CD8-positive, alpha-beta memory T cell (primary cell): ENCODE measurements around the gene LPIN3. TPM values are rescaled to one million over a fixed set of nuclear protein-coding genes. Genes with fewer than 3 reads are reported as not detected.

ENCODE experiments used
- CTCF ChIA-PET: fragments of 350-600 bp; sonication (Branson Sonifier 250); formaldehyde crosslinking; loops from one replicate; lab custom pipeline; 2021; ENCODE audit warnings: antibody characterized with exemption; lab: Charles Lee
- POLR2A ChIA-PET: fragments of 350-600 bp; sonication (Branson Sonifier 250); formaldehyde crosslinking; loops from one replicate; lab custom pipeline; 2021; ENCODE audit warnings: antibody characterized with exemption; lab: Charles Lee
- DNase-seq, 5 donors: peaks; one replicate each; pipeline versions ENCODE4 v3.0.0 to v3.0.0-alpha.2; 2020 to 2022; ENCODE audit warnings: mixed read lengths in 1 of 5
- H3K27ac ChIP-seq: one replicate; pipeline ENCODE4 v1.7.0; 2013; ENCODE audit warnings: low read depth, mild to moderate bottlenecking, low read length, moderate library complexity
- H3K27me3 ChIP-seq: 2 replicates; pipeline ENCODE4 v1.7.0; 2013; ENCODE audit warnings: low read length, mild to moderate bottlenecking; ENCODE audit not compliant: insufficient read depth, poor library complexity, severe bottlenecking
- H3K36me3 ChIP-seq: 2 replicates; pipeline ENCODE4 v1.7.0; 2013; ENCODE audit warnings: mild to moderate bottlenecking, low read length, moderate library complexity; ENCODE audit not compliant: insufficient read depth
- H3K4me1 ChIP-seq: 2 replicates; pipeline ENCODE4 v1.7.0; 2013; ENCODE audit warnings: mild to moderate bottlenecking, low read length, moderate library complexity; ENCODE audit not compliant: insufficient read depth
- H3K4me3 ChIP-seq: 2 replicates; pipeline ENCODE4 v1.7.0; 2013; ENCODE audit warnings: mild to moderate bottlenecking, low read length
- H3K9me3 ChIP-seq: 2 replicates; pipeline ENCODE4 v1.7.0; 2013; ENCODE audit warnings: mild to moderate bottlenecking, low read length
- H3K27ac Mint-ChIP-seq, 8 donors: one replicate each; pipeline ENCODE4 v1.8.0; 2020 to 2021; ENCODE audit warnings: mixed read lengths in 8 of 8, mild to moderate bottlenecking in 6 of 8, inconsistent platforms in 3 of 8, moderate library complexity in 3 of 8
- H3K27me3 Mint-ChIP-seq, 2 donors: one replicate each; pipeline ENCODE4 v1.8.0; 2020 to 2021; ENCODE audit warnings: mixed read lengths in 2 of 2, mild to moderate bottlenecking in 1 of 2, moderate library complexity in 1 of 2
- H3K36me3 Mint-ChIP-seq, 3 donors: one replicate each; pipeline ENCODE4 v1.8.0; 2020 to 2021; ENCODE audit warnings: mixed read lengths in 3 of 3, inconsistent platforms in 1 of 3, mild to moderate bottlenecking in 1 of 3
- H3K4me1 Mint-ChIP-seq, 3 donors: one replicate each; pipeline ENCODE4 v1.8.0; 2020 to 2021; ENCODE audit warnings: mixed read lengths in 3 of 3, inconsistent platforms in 1 of 3, mild to moderate bottlenecking in 1 of 3
- H3K4me3 Mint-ChIP-seq, 7 donors: one replicate each; pipeline ENCODE4 v1.8.0; 2020 to 2021; ENCODE audit warnings: mixed read lengths in 7 of 7, mild to moderate bottlenecking in 6 of 7, moderate library complexity in 4 of 7, inconsistent platforms in 2 of 7
- H3K9me3 Mint-ChIP-seq, 5 donors: one replicate each; pipeline ENCODE4 v1.8.0; 2020 to 2022; ENCODE audit warnings: mixed read lengths in 5 of 5, mild to moderate bottlenecking in 3 of 5, moderate library complexity in 2 of 5, inconsistent platforms in 1 of 5
- polyA plus RNA-seq: library from polyadenylated mRNA; unstranded; fragments of 300-500 nt; fragmentation: Illumina TruSeq; gene quantifications from one replicate; pipeline ENCODE4 v1.2.3, GENCODE V29; 2021
- total RNA-seq, 2 experiments: library from RNA; stranded (reverse); gene quantifications; one replicate each; pipeline ENCODE4 v1.2.3, GENCODE V29; 2021

LPIN3 gene
- total and polyA plus RNA-seq, 3 experiments from 2014 or later = 0.46 to 0.53 TPM; not detected in 1

DNA sequence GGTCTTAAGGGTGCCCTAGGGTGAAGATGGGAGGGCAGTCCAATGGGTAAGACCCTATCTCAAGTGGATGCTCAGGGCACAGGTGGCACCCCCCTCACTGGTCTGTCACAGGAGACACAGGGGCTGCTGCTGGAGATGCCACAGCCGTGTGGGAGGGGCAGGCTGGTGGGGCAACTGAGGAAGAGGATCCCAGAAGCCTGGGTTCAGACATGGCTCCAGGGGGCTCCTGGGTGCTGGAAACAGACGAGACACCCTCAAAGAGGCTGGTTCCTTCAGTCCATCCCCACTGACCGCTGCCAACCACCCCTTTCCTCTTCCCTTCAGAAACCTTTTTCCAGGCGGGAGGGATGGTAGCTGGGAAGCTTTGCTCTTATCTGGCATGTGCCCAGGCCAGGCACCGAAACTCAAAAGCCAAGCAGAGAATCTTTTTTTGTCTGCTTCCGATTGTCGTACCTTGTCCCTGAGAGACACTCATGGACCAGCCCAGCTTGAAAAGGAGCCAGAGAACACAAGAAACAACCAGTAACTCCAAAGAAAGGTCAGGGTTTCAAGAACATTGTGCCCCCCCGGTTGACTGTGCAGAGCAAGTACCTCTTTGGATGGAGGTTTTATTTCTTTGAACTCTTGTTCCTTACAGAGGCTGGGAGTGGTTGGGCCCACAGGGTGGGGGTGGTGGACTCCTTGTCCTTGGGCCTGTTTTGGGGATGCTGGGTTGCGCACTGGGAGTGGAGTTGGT is 54.5 kb downstream of the LPIN3 start:
- Histone ChIP-seq H3K27me3 (no peaks in the 10 kb centered on the region), H3K4me3 (no peak overlapping the region), H3K36me3 (no peaks in the 10 kb centered on the region), H3K27ac (no peak overlapping the region), H3K4me1 (no peaks in the 10 kb centered on the region), H3K9me3 (no peaks in the 10 kb centered on the region)
- Mint-ChIP-seq H3K9me3 (no peaks in the 10 kb centered on the region), H3K4me3 (no peak overlapping the region), H3K4me1 (no peaks in the 10 kb centered on the region), H3K27ac (peak overlapping the region in 1 of 8 donors; percentile 33), H3K27me3 (peaks cover 0 to 4% of the 10 kb centered on the region in 2 donors), H3K36me3 (no peaks in the 10 kb centered on the region)
- POLR2A ChIA-PET = no interaction called here
- no peak for DNase-seq
- CTCF ChIA-PET = no interaction called here

DNA sequence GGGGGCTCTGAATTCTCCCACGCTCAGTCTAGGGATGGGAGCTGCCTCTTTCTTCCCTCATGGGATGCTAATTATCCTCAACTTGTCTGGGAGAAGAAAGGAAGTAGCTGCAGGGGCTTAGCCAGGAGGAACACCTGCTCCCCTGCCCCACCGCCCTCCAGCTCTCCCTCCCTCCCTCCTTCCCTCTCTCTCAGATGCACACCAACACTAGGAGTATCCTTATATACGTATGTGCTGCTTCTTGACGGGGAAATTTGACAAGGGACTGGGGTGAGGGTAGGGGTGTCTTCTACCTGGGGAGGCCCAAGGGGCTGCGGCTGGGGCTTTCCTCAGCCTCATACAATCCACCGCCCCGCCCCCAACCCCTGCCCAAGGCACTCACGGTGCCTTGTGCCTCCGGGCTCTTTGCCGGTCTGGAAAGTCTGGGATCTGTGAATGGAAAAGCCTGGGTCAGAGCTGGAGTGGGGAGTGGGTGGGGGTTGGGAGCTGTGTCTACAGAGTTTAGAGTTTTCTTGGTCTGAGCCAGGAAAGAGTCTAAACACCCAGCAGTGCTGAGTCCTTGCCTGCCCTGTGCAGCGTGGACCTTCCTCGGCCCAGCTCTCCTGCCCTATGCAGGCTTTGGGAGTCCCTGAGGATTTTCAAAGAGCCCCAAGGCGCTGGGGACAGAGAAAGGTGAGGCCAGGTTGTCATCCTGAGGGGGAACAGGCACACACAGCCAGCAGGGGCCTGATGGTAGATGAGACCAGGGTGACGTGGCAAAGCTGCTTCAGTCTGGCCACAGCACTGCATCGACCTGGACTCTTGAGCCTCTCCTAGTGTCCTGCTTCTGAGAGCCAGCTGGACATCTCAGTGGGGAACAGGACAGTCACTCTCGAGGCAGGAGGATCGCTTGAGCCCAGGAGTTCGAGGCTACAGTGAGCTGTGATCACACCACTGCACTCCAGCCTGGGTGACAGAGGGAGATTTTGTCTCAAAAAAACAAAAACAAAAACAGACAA is 55.3 kb downstream of the LPIN3 start:
- Histone ChIP-seq H3K27ac (no peak overlapping the region), H3K4me3 (no peak overlapping the region), H3K36me3 (no peaks in the 10 kb centered on the region), H3K4me1 (no peaks in the 10 kb centered on the region), H3K9me3 (no peaks in the 10 kb centered on the region), H3K27me3 (no peaks in the 10 kb centered on the region)
- Mint-ChIP-seq H3K27me3 (peaks cover 0 to 4% of the 10 kb centered on the region in 2 donors), H3K4me3 (no peak overlapping the region), H3K36me3 (no peaks in the 10 kb centered on the region), H3K9me3 (no peaks in the 10 kb centered on the region), H3K27ac (peak overlapping the region in 1 of 8 donors; percentile 55), H3K4me1 (no peaks in the 10 kb centered on the region)
- CTCF ChIA-PET = no interaction called here
- POLR2A ChIA-PET = no interaction called here
- DNase-seq = no peak

DNA sequence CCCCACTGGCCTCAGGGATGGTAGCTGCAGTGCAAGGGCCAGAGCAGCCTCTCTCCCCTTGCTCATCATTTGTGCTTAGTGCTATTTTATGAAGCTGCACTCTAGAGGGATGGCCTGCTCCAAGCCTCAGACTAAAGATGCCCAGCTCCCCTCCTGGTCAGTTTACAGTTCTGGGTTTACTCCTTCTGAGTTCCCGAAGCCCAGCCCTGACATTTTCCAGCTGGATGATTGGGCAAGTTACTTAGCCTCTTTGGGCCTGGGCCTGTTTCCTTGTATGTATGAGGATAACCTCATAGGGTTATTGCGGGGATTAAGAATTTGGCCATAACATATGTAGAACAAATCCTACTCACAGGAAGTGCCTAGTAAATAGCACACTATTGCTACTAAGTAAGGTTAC is 57.8 kb downstream of the LPIN3 start:
- CTCF ChIA-PET = interaction anchor here (0.8 kb wide), 1 partner anchor 42 kb away, joined by 3 read pairs; no protein-coding TSS in a partner anchor

DNA sequence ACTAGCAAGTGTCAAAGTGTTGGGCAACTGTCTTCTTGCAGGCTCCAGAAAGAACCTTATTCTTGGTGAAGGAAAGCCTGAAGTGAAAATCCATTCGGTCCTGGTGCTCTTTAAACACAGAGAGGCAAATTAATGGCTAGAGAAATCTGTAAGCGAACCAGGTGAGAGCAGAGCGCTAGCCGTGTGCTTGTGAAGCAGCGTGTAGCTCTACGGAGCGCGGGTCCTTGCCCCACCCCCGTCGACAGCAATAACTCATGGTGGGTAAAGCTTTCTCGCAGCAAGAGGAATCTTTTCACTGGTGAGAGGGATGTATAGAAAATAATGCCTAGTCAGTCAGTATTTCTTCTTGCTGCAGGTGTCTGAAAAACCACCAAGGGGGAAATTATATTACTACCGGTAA is 63.0 kb downstream of the LPIN3 start:
- no peak overlapping the region for H3K27ac ChIP-seq
- H3K27me3 Mint-ChIP-seq = peaks cover 0 to 2% of the 10 kb centered on the region in 2 donors
- DNase-seq = no peak
- no peak overlapping the region for H3K4me3 Mint-ChIP-seq
- H3K4me1 Mint-ChIP-seq = peaks cover 9 to 10% (median 10%) of the 10 kb centered on the region in 3 donors
- no peaks in the 10 kb centered on the region for H3K9me3 Mint-ChIP-seq
- peaks cover 6% of the 10 kb centered on the region for H3K4me1 ChIP-seq
- H3K36me3 ChIP-seq = peaks cover 14% of the 10 kb centered on the region
- CTCF ChIA-PET = no interaction called here
- H3K27me3 ChIP-seq = no peaks in the 10 kb centered on the region
- H3K27ac Mint-ChIP-seq = peak overlapping the region in 1 of 8 donors; percentile 8
- H3K36me3 Mint-ChIP-seq = peaks cover 0 to 61% (median 20%) of the 10 kb centered on the region in 3 donors
- H3K9me3 ChIP-seq = no peaks in the 10 kb centered on the region
- H3K4me3 ChIP-seq = no peak overlapping the region
- POLR2A ChIA-PET = no interaction called here

More for the DNA sequence above, 57.8 kb downstream of the LPIN3 start:
- Histone ChIP-seq H3K4me3 (no peak overlapping the region), H3K27ac (no peak overlapping the region), H3K4me1 (no peaks in the 10 kb centered on the region), H3K9me3 (no peaks in the 10 kb centered on the region), H3K36me3 (no peaks in the 10 kb centered on the region), H3K27me3 (no peaks in the 10 kb centered on the region)
- peaks cover 0 to 13% (median 2%) of the 10 kb centered on the region in 3 donors for H3K36me3 Mint-ChIP-seq
- peaks cover 0 to 3% of the 10 kb centered on the region in 2 donors for H3K27me3 Mint-ChIP-seq
- no peak overlapping the region for H3K4me3 Mint-ChIP-seq
- H3K9me3 Mint-ChIP-seq = no peaks in the 10 kb centered on the region
- POLR2A ChIA-PET = no interaction called here
- no peaks in the 10 kb centered on the region for H3K4me1 Mint-ChIP-seq
- peak overlapping the region in 1 of 8 donors; percentile 39 for H3K27ac Mint-ChIP-seq
- DNase-seq = no peak

DNA sequence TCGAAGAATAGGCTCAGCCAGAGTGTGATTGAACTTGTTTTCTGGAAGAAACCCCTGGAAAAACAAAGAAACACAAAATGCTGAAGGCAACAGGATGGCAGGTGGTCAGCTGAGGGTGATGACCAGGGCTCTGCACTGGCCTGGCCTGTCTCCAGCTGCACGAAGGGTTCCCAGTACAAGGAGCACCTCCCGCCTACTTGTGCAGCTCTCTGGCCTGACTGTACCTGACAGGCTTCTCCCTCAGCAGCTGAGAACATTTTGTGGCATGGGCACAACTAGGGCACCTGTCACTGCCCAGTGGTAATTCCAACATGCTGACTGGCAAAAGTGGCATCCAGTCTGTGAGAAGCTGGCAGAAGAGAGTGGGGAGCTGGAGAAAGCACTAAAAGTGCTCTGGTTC is 64.8 kb downstream of the LPIN3 start:
- H3K27ac ChIP-seq = no peak overlapping the region
- Mint-ChIP-seq H3K9me3 (no peaks in the 10 kb centered on the region), H3K4me1 (peaks cover 22 to 26% (median 23%) of the 10 kb centered on the region in 3 donors), H3K27me3 (peaks cover 0 to 2% of the 10 kb centered on the region in 2 donors), H3K27ac (no peak overlapping the region), H3K36me3 (peaks cover 0 to 79% (median 27%) of the 10 kb centered on the region in 3 donors), H3K4me3 (no peak overlapping the region)
- ChIA-PET POLR2A (no interaction called here), CTCF (no interaction called here)
- DNase-seq = no peak
- H3K27me3 ChIP-seq = no peaks in the 10 kb centered on the region
- H3K9me3 ChIP-seq = no peaks in the 10 kb centered on the region
- no peak overlapping the region for H3K4me3 ChIP-seq
- peaks cover 19% of the 10 kb centered on the region for H3K36me3 ChIP-seq
- H3K4me1 ChIP-seq = peaks cover 10% of the 10 kb centered on the region

DNA sequence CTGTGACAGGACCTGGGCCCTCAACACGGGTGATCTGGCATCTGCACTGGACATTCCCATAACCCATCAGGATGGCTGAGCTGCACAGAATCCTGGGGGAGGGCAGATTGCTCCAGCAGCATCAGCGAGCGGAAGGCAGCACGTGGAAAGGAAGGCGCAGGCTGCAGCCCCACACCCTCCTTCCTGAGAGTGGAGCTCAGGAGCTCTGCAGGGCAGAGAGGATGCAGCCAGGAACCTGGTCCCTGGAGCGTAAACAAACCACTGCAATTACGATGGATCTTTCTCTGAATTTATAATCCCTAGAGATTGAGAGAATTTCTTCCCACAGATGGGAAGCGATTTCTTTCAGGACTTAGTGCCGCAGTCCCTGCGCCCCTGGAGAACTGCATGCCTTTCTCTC is 65.7 kb downstream of the LPIN3 start:
- no peak overlapping the region for H3K27ac Mint-ChIP-seq
- no peak overlapping the region for H3K4me3 ChIP-seq
- H3K27me3 ChIP-seq = no peaks in the 10 kb centered on the region
- H3K4me1 ChIP-seq = peaks cover 10% of the 10 kb centered on the region
- ChIA-PET CTCF (no interaction called here), POLR2A (no interaction called here)
- no peaks in the 10 kb centered on the region for H3K9me3 Mint-ChIP-seq
- H3K36me3 ChIP-seq = peaks cover 29% of the 10 kb centered on the region
- no peaks in the 10 kb centered on the region for H3K9me3 ChIP-seq
- H3K27ac ChIP-seq = no peak overlapping the region
- peaks cover 22 to 26% (median 23%) of the 10 kb centered on the region in 3 donors for H3K4me1 Mint-ChIP-seq
- H3K36me3 Mint-ChIP-seq = peaks cover 0 to 88% (median 31%) of the 10 kb centered on the region in 3 donors
- H3K27me3 Mint-ChIP-seq = peaks cover 0 to 2% of the 10 kb centered on the region in 2 donors
- no peak overlapping the region for H3K4me3 Mint-ChIP-seq
- DNase-seq = no peak

DNA sequence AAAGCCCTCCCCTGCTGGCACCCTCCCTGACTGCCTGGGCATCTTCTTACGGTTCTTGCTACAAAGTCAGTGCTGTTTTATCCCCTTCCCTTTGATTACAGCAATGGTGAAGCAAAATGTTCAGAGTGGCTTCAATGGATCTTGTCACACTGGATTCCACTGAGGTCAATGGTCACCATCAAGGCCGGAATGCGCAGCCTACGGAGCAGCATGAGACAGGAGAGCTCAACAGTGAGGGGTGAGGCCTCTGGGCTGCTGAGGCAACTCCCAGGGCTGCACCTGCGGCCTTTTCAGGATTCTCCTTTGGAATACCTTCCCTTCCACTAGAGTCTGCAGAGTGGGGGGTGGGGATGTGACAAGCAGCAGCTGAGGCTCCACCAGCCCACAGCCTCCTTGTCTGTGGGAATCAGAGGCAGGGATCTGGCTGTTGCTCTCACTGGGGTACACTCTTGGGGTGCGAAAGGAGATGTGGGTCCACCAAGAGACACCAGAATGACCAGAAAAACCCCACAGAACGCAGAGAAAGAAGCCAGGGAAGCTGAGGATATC is 66.3 kb downstream of the LPIN3 start:
- peaks cover 10% of the 10 kb centered on the region for H3K4me1 ChIP-seq
- H3K4me3 ChIP-seq = no peak overlapping the region
- no peaks in the 10 kb centered on the region for H3K9me3 Mint-ChIP-seq
- peaks cover 0 to 2% of the 10 kb centered on the region in 2 donors for H3K27me3 Mint-ChIP-seq
- H3K36me3 Mint-ChIP-seq = peaks cover 0 to 91% (median 31%) of the 10 kb centered on the region in 3 donors
- ChIA-PET CTCF (no interaction called here), POLR2A (no interaction called here)
- no peak for DNase-seq
- no peak overlapping the region for H3K4me3 Mint-ChIP-seq
- no peaks in the 10 kb centered on the region for H3K27me3 ChIP-seq
- no peak overlapping the region for H3K27ac ChIP-seq
- H3K36me3 ChIP-seq = peaks cover 34% of the 10 kb centered on the region
- peaks cover 22 to 26% (median 23%) of the 10 kb centered on the region in 3 donors for H3K4me1 Mint-ChIP-seq
- H3K27ac Mint-ChIP-seq = peak overlapping the region in 1 of 8 donors; percentile 53
- no peaks in the 10 kb centered on the region for H3K9me3 ChIP-seq
